ENCODE data around the gene CSRNP3.
"Not testable (repeated sequence)": the region's sequence is repeated elsewhere in the genome, so short reads cannot be mapped to it uniquely, and the experiment has no call there.

CSRNP3 gene

DNA sequence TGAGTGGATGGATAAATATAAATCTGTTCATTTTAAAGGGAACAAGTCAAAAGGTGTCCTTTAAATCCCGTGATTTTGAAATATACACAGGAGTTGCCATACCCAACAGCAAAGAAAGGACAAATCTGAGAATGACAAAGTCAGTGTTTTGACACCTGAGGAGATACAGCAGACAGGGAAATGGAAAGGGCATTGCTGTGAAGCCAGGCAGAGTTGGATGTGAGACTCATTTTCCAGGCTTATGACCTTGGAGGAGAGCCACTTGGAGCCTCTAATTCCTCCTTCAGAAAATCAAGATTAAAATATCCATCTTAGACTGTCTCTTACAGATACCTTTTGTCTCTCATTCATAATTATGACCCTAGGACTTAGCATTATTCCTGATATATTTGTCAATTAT, 170.0 kb downstream of the CSRNP3 start:
- DNase-seq (ENCODE audit: insufficient read length), result no peak
- TF ChIP-seq POLR2A (IDR thresholded peaks at IDR 0.05; ENCODE audit: low read depth, low read length) (no peak), POLR2AphosphoS5 (IDR thresholded peaks at IDR 0.05; ENCODE audit: low read depth, low read length) (no peak), TAF1 (IDR thresholded peaks at IDR 0.05; ENCODE audit: borderline replicate concordance, low read depth, low read length) (no peak)
- FAIRE-seq, result no peak

DNA sequence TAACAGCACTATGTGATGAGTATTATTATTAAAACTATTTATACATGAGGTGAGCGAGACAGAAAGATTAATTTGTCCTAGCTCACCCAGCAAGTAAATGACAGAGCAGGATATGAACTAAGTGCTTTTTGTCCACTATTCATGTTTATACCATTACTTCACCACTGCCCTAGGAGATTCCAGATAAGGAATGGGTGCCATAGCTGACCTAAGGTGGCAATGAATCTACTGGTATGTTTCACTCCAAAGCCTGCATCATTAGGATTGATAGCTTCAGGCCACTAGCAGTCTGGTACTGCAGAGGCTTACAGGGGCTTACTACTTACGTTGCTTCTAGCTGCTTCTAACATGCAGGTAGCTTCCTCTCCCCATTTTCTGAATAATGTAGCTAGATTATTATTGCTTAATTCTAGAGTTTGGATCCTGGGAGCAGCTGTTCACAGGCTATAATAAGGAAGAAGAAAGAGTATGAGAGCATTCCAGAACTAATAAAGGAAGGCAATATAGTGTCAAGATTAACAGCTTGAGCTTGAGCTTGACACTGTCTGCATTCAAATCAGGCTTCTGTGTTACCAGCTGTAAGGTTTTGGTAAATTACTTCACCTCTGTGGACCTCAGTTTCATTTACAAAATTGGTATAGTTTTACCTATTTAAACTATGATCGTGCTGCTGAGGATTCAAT, 170.9 kb downstream of the CSRNP3 start:
- DNase-seq (ENCODE audit: insufficient read length) (no peak), FAIRE-seq (no peak)
- TF ChIP-seq TAF1 (IDR thresholded peaks at IDR 0.05; ENCODE audit: borderline replicate concordance, low read depth, low read length), result no peak
- TF ChIP-seq POLR2A (IDR thresholded peaks at IDR 0.05; ENCODE audit: low read depth, low read length), result no peak
- no peak for TF ChIP-seq POLR2AphosphoS5 (IDR thresholded peaks at IDR 0.05; ENCODE audit: low read depth, low read length)

DNA sequence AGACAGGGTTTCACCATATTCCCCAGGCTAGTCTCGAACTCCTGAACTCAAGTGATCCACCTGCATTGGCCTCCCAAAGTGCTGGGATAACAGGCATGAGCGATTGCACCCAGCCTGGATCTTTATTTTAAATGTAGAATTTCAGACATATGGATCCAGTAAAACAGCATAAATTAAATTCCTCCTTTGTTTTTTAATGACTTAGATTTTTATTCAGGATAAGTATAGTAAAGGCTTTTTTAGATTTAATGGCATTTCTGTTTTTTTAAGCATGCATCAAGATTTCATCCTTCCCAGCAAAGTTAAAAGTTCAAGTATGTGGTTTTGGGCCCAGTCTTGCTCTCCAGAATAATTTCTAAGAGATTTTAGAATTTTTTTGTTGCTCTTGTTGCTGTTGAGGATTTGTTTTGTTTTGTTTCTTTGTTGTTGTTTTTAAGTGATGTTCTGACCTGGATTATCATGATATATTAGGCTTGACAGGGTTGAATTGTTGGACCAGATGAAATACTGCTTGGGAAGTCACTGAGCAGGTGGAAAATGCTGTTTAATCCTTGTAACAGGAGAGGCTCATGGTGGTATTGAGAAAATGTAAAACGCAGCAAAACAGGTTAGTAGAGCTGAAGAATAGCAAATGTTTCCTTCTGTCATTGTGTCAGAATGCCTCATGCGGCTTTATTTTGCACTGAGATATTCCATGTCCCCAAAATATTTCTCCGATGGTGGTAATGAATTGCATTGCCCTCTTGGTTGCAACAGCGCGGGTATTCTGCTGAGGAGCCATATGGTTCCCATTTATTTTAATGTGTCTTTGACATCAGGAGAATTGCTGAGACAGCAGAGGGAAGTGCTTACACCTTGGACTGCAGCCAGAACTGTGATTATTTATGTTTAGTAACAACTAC, 176.7 kb downstream of the CSRNP3 start:
- no peak for DNase-seq (ENCODE audit: insufficient read length)
- no peak for TF ChIP-seq POLR2AphosphoS5 (IDR thresholded peaks at IDR 0.05; ENCODE audit: low read depth, low read length)
- TF ChIP-seq POLR2A (IDR thresholded peaks at IDR 0.05; ENCODE audit: low read depth, low read length), result no peak
- no peak for TF ChIP-seq TAF1 (IDR thresholded peaks at IDR 0.05; ENCODE audit: borderline replicate concordance, low read depth, low read length)
- FAIRE-seq, result no peak

DNA sequence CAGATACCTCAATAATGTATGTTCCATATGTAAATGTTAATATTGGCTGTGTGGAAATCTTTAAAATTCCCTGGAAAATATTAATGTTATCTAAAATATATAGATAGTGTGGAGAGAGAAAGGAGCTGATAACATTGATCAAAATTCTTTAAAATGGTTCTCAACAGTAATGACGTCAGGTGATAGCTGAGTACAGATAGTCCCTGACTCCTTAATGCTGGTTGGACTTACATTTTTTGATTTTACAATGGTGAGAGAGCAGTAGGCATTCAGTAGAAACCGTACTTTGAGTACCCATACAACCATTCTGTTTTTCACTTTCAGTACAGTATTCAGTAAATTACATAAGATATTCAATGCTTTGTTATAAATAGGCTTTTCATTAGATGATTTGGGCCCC, 177.9 kb downstream of the CSRNP3 start:
- no peak for FAIRE-seq
- TF ChIP-seq POLR2A (IDR thresholded peaks at IDR 0.05; ENCODE audit: low read depth, low read length) (no peak), TAF1 (IDR thresholded peaks at IDR 0.05; ENCODE audit: borderline replicate concordance, low read depth, low read length) (no peak), POLR2AphosphoS5 (IDR thresholded peaks at IDR 0.05; ENCODE audit: low read depth, low read length) (no peak)
- no peak for DNase-seq (ENCODE audit: insufficient read length)

DNA sequence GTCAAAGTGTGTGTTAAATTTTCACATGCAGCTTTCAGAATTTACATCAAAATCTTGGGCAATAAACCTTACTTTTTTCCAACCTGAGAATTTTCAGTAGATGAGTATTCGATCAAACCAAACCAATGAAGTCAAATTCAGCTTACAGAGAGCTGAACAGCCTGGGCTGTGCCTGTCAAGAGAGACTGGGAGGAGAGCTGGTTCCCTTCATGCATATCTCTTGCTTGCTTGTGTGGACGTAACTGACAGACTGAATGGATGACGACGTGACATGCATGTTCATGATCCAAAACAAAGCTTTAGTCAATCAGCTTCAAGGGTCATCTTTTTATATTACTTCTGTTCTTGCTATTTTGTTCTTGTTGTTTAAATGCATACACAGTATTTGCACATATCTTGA, 179.3 kb downstream of the CSRNP3 start:
- DNase-seq (ENCODE audit: insufficient read length) (no peak), FAIRE-seq (no peak)
- TF ChIP-seq TAF1 (IDR thresholded peaks at IDR 0.05; ENCODE audit: borderline replicate concordance, low read depth, low read length) (no peak), POLR2A (IDR thresholded peaks at IDR 0.05; ENCODE audit: low read depth, low read length) (no peak), POLR2AphosphoS5 (IDR thresholded peaks at IDR 0.05; ENCODE audit: low read depth, low read length) (no peak)

DNA sequence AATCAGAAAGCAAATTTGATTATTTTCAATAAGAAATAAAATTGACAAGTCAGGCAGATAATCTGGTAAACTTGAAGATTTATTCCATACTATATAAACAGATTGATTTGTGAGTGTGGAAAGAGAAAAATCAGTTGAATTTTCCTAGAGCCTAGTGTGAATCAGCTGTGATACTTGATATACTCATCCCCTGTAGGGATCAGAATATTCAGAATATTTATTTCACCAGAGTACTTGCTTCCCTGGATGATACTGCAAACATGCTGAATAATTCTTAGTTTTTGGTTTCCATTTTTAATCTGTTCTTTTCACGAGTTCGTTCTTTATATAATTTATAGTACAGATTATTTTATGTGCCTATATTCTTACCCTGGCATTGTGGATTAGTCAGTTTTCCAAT, 181.7 kb downstream of the CSRNP3 start:
- TF ChIP-seq TAF1 (IDR thresholded peaks at IDR 0.05; ENCODE audit: borderline replicate concordance, low read depth, low read length) (no peak), POLR2AphosphoS5 (IDR thresholded peaks at IDR 0.05; ENCODE audit: low read depth, low read length) (no peak), POLR2A (IDR thresholded peaks at IDR 0.05; ENCODE audit: low read depth, low read length) (no peak)
- DNase-seq (ENCODE audit: insufficient read length) (no peak), FAIRE-seq (no peak)

DNA sequence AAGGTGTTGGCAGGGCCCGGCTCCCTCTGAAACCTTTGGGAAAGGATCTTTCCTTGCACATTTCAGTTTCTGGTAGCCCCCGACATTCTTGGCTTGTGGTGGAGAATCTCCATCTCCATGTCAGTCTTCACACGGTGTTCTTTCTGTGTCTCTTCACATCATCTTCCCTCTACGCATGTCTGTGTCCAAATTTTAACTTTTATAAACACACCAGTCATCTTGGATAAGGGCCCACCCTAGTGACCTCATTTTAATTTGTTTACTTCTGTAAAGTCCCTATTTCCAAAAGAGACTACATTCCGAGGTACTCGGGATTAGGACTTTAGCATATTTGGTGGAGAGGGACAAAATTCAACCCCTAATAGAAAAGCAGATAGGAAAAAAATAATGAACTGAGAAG, 186.2 kb downstream of the CSRNP3 start:
- DNase-seq (ENCODE audit: insufficient read length) (no peak), FAIRE-seq (no peak)
- TF ChIP-seq TAF1 (IDR thresholded peaks at IDR 0.05; ENCODE audit: borderline replicate concordance, low read depth, low read length), result no peak
- no peak for TF ChIP-seq POLR2A (IDR thresholded peaks at IDR 0.05; ENCODE audit: low read depth, low read length)
- no peak for TF ChIP-seq POLR2AphosphoS5 (IDR thresholded peaks at IDR 0.05; ENCODE audit: low read depth, low read length)

DNA sequence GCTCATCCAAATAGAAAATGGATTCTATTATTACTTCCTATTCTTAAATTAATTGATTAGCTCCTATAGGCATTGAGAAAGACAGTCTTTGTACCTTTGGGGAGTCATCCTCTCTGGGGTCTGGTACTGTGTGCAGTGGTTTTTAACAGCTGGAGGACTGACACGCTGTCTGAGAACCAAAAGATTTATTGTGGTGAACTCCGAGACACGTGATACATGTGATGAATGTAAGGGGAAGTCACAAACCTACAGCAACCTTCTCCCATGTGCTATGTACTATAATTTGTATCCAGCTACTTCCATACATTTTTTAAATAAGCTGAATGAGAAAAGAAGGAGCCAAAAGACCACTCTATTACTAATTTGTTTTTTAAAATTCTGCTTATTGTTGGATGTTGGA, 190.9 kb downstream of the CSRNP3 start:
- TF ChIP-seq POLR2AphosphoS5 (IDR thresholded peaks at IDR 0.05; ENCODE audit: low read depth, low read length) (no peak), TAF1 (IDR thresholded peaks at IDR 0.05; ENCODE audit: borderline replicate concordance, low read depth, low read length) (no peak), POLR2A (IDR thresholded peaks at IDR 0.05; ENCODE audit: low read depth, low read length) (no peak)
- FAIRE-seq, result no peak
- DNase-seq (ENCODE audit: insufficient read length), result no peak

DNA sequence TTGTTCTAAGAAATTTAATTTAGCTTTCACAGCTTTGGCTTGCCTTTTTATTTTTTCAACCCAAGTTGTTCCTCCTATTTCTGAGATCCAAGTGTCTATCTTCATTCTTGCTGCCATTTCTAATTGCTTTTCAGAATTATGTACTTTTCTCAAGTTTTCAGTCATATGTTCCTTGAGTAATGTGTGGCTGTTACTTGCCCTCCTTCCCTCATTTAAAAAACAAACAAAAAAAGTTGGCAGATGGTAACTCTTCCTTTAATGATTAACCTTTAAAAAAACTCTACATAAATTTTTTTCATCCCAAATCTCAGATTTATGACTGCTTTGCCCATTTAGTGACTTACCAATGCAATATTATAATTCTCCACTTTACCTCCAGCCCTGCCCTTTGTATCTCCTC, 193.2 kb downstream of the CSRNP3 start:
- DNase-seq (ENCODE audit: insufficient read length) (no peak), FAIRE-seq (no peak)
- TF ChIP-seq POLR2AphosphoS5 (IDR thresholded peaks at IDR 0.05; ENCODE audit: low read depth, low read length) (no peak), POLR2A (IDR thresholded peaks at IDR 0.05; ENCODE audit: low read depth, low read length) (no peak), TAF1 (IDR thresholded peaks at IDR 0.05; ENCODE audit: borderline replicate concordance, low read depth, low read length) (no peak)

DNA sequence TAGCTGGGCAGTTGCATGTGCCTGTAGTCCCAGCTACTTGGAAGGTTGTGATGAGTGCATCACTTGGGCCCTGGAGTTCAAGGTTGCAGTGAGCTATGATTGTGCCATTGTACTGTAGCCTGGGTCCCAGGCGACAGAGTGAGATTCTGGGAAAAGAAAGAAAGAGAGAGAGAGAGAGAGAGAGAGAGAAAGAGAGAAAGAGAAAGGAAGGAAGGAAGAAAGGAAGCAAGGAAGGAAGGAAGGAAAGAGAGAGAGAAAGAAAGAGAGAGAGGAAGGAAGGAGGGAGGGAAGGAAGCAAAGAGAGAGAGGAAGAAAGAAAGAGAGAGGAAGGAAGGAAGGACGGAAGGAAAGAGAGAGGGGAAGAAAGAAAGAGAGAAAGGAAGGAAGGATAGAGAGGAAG, 196.1 kb downstream of the CSRNP3 start:
- DNase-seq (ENCODE audit: insufficient read length) (no peak), FAIRE-seq (no peak)
- no peak for TF ChIP-seq POLR2A (IDR thresholded peaks at IDR 0.05; ENCODE audit: low read depth, low read length)
- TF ChIP-seq POLR2AphosphoS5 (IDR thresholded peaks at IDR 0.05; ENCODE audit: low read depth, low read length), result no peak
- no peak for TF ChIP-seq TAF1 (IDR thresholded peaks at IDR 0.05; ENCODE audit: borderline replicate concordance, low read depth, low read length)

DNA sequence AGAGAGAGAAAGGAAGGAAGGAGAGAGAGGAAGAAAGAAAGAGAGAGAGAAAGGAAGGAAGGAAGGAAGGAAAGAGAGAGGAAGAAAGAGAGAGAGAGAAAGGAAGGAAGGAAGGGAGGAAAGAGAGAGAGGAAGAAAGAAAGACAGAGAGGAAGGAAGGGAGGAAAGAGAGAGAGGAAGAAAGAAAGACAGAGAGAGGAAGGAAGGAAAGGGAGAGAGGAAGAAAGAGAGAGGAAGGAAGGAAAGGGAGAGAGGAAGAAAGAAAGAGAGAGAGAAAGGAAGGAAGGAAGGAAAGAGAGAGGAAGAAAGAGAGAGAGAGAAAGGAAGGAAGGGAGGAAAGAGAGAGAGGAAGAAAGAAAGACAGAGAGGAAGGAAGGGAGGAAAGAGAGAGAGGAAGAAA, 196.6 kb downstream of the CSRNP3 start:
- FAIRE-seq; DNase-seq (ENCODE audit: insufficient read length): not testable (repeated sequence)

DNA sequence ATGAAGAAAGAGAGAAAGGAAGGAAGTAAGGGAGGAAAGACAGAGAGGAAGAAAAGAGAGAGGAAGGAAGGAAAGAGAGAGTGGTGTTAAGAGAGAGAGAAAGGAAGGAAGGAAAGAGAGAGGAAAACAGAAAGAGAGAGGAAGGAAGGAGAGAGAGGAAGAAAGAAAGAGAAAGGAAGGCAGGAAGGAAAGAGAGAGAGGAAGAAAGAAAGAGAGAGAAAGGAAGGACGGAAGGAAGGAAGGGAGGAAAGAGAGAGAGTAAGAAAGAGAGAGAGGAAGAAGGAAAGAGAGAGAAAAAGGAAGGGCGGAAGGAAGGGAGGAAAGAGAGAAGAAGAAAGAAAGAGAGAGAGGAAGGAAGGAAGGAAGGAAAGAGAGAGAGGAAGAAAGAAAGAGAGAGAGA, 197.1 kb downstream of the CSRNP3 start:
- no peak for FAIRE-seq
- no peak for TF ChIP-seq POLR2AphosphoS5 (IDR thresholded peaks at IDR 0.05; ENCODE audit: low read depth, low read length)
- DNase-seq (ENCODE audit: insufficient read length), result no peak
